ENCODE results near the gene CARD18. TPM values are rescaled to one million over a fixed set of nuclear protein-coding genes. Genes with fewer than 3 reads are reported as not detected.
A peak's percentile ranks its signal among the peaks of the same experiment; 100 is the strongest.

The CARD18 gene
- total and polyA plus RNA-seq, 8 donors: 0.23 TPM; not detected in 7

DNA sequence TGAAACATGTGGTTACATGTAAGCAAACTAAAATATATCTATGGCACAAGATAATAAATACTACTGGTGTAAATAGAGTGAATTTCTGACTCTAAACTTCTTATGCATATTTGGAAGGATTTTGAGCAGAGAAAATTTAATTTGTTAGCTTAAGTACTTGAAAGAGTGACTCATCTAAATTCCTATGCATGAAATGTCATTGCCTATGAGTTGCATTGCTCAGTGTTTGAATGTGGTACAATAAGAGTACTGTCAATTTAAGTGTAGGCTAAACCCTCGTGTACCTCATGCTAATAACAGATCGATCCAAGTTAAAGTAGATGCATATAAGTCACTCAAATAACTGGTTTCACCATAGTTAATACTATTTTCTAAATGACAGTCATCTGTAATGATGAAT, 5.3 kb upstream of the CARD18 start:
- Histone ChIP-seq H3K27me3 (no peaks in the 10 kb centered on the region), H3K4me3 (no peak overlapping the region), H3K9me3 (no peaks in the 10 kb centered on the region), H3K4me1 (no peaks in the 10 kb centered on the region), H3K27ac (no peak overlapping the region), H3K36me3 (no peaks in the 10 kb centered on the region)
- no peak for TF ChIP-seq EP300 (IDR thresholded peaks at IDR 0.05)
- TF ChIP-seq, protein P1, sequence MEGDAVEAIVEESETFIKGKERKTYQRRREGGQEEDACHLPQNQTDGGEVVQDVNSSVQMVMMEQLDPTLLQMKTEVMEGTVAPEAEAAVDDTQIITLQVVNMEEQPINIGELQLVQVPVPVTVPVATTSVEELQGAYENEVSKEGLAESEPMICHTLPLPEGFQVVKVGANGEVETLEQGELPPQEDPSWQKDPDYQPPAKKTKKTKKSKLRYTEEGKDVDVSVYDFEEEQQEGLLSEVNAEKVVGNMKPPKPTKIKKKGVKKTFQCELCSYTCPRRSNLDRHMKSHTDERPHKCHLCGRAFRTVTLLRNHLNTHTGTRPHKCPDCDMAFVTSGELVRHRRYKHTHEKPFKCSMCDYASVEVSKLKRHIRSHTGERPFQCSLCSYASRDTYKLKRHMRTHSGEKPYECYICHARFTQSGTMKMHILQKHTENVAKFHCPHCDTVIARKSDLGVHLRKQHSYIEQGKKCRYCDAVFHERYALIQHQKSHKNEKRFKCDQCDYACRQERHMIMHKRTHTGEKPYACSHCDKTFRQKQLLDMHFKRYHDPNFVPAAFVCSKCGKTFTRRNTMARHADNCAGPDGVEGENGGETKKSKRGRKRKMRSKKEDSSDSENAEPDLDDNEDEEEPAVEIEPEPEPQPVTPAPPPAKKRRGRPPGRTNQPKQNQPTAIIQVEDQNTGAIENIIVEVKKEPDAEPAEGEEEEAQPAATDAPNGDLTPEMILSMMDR (IDR thresholded peaks at IDR 0.05): no peak
- TF ChIP-seq POLR2AphosphoS5 (IDR thresholded peaks at IDR 0.05): no peak
- TF ChIP-seq POLR2A (IDR thresholded peaks at IDR 0.05): no peak
- DNase-seq: no peak
- intact Hi-C loops (cut with DNase I; ENCODE audit: low total_unique reads): no loop called here
- WGBS, 5 donors: 54 to 67% (median 63%) methylated on average over 2 of the region's 2 CpGs

- no peaks in the 10 kb centered on the region for H3K4me1 ChIP-seq
- peak in 1 of 2 donors; percentile 7 for DNase-seq
- no peaks in the 10 kb centered on the region for H3K27me3 ChIP-seq
- no peaks in the 10 kb centered on the region for H3K9me3 ChIP-seq
- H3K4me3 ChIP-seq: no peak overlapping the region
- intact Hi-C loops (cut with DNase I; ENCODE audit: low total_unique reads): no loop called here
- H3K27ac ChIP-seq: peak overlapping the region in 1 of 5 donors; percentile 28
- WGBS, 5 donors: 57 to 88% (median 66%) methylated on average over 1 of the region's 1 CpG
- TF ChIP-seq EP300 (IDR thresholded peaks at IDR 0.05): no peak
- TF ChIP-seq POLR2AphosphoS5 (IDR thresholded peaks at IDR 0.05): no peak
- TF ChIP-seq POLR2A (IDR thresholded peaks at IDR 0.05): no peak
- H3K36me3 ChIP-seq: no peaks in the 10 kb centered on the region
These were observed 2.6 kb upstream of the CARD18 start for GRCh38 chr11:105142167-105142566.

GRCh38 chr11:105137286-105137685, 2.3 kb downstream of the CARD18 start:
- H3K27ac ChIP-seq: no peak overlapping the region
- TF ChIP-seq, protein P1 (IDR thresholded peaks at IDR 0.05): no peak
- TF ChIP-seq POLR2AphosphoS5 (IDR thresholded peaks at IDR 0.05) (no peak), POLR2A (IDR thresholded peaks at IDR 0.05) (no peak), EP300 (IDR thresholded peaks at IDR 0.05) (no peak)
- intact Hi-C loops (cut with DNase I; ENCODE audit: low total_unique reads): no loop called here
- DNase-seq: no peak
- no peaks in the 10 kb centered on the region for H3K27me3 ChIP-seq
- 86 to 95% (median 91%) methylated on average over 1 of the region's 1 CpG for WGBS, 5 donors
- no peaks in the 10 kb centered on the region for H3K4me1 ChIP-seq
- no peaks in the 10 kb centered on the region for H3K36me3 ChIP-seq
- H3K4me3 ChIP-seq: no peak overlapping the region
- no peaks in the 10 kb centered on the region for H3K9me3 ChIP-seq

GRCh38 chr11:105135883-105136282, 3.7 kb downstream of the CARD18 start:
- TF ChIP-seq EP300 (IDR thresholded peaks at IDR 0.05) (no peak), POLR2AphosphoS5 (IDR thresholded peaks at IDR 0.05) (no peak), POLR2A (IDR thresholded peaks at IDR 0.05) (no peak)
- TF ChIP-seq, protein P1 (IDR thresholded peaks at IDR 0.05): no peak
- no peaks in the 10 kb centered on the region for H3K4me1 ChIP-seq
- no peak overlapping the region for H3K27ac ChIP-seq
- H3K9me3 ChIP-seq: peaks cover 0 to 5% (median 2%) of the 10 kb centered on the region in 4 donors
- DNase-seq: no peak
- intact Hi-C loops (cut with DNase I; ENCODE audit: low total_unique reads): no loop called here
- no peaks in the 10 kb centered on the region for H3K27me3 ChIP-seq
- H3K36me3 ChIP-seq: no peaks in the 10 kb centered on the region
- no peak overlapping the region for H3K4me3 ChIP-seq
- 59 to 78% (median 64%) methylated on average over 4 of the region's 4 CpGs for WGBS, 5 donors

GRCh38 chr11:105132716-105133511, 6.7 kb downstream of the CARD18 start:
- Histone ChIP-seq H3K9me3 (peaks cover 0 to 10% (median 3%) of the 10 kb centered on the region in 4 donors), H3K27ac (no peak overlapping the region), H3K4me1 (no peaks in the 10 kb centered on the region), H3K36me3 (no peaks in the 10 kb centered on the region), H3K4me3 (no peak overlapping the region), H3K27me3 (no peaks in the 10 kb centered on the region)
- intact Hi-C loops (cut with DNase I; ENCODE audit: low total_unique reads): no loop called here
- 78 to 81% (median 79%) methylated on average over 8 of the region's 8 CpGs for WGBS, 5 donors
- no peak for DNase-seq
- no peak for TF ChIP-seq POLR2A (IDR thresholded peaks at IDR 0.05)
- TF ChIP-seq, protein P1 (IDR thresholded peaks at IDR 0.05): no peak
- no peak for TF ChIP-seq POLR2AphosphoS5 (IDR thresholded peaks at IDR 0.05)
